ENCODE data around the gene CHTF18.
"Not testable (repeated sequence)": the region's sequence is repeated elsewhere in the genome, so short reads cannot be mapped to it uniquely, and the experiment has no call there.

The CHTF18 gene

GRCh38 chr16:832652-833336, 44.4 kb downstream of the CHTF18 start:
- DNase-seq = no peak

- no peak for DNase-seq
These were observed 45.0 kb downstream of the CHTF18 start for GRCh38 chr16:833411-833810.

GRCh38 chr16:835373-835772, 47.0 kb downstream of the CHTF18 start:
- DNase-seq = no peak

GRCh38 chr16:836221-836620, 47.8 kb downstream of the CHTF18 start:
- DNase-seq = no peak

GRCh38 chr16:836822-837221, 48.4 kb downstream of the CHTF18 start:
- not testable (repeated sequence) for DNase-seq

- DNase-seq = no peak
These were observed 50.3 kb downstream of the CHTF18 start for GRCh38 chr16:838741-839140.

GRCh38 chr16:839643-840408, 51.4 kb downstream of the CHTF18 start:
- DNase-seq = no peak

GRCh38 chr16:840561-841454, 52.4 kb downstream of the CHTF18 start:
- no peak for DNase-seq

- no peak for DNase-seq
These were observed 53.1 kb downstream of the CHTF18 start for GRCh38 chr16:841455-842060.

- DNase-seq = no peak
These were observed 53.6 kb downstream of the CHTF18 start for GRCh38 chr16:842061-842476.

GRCh38 chr16:842711-843560, 54.5 kb downstream of the CHTF18 start:
- no peak for DNase-seq

- no peak for DNase-seq
These were observed 55.4 kb downstream of the CHTF18 start for GRCh38 chr16:843771-844170.

GRCh38 chr16:844638-845350, 56.4 kb downstream of the CHTF18 start:
- DNase-seq = no peak

- DNase-seq = no peak
These were observed 56.9 kb downstream of the CHTF18 start for GRCh38 chr16:845351-845745.

- DNase-seq = no peak
These were observed 58.7 kb downstream of the CHTF18 start for GRCh38 chr16:847151-847550.
